Mucosa of rectum (tissue), 2 donors: Measurements from ENCODE around the gene IMPG1.

Experiments
- H3K27ac ChIP-seq, 2 donors: one replicate each; pipeline ENCODE4 v1.7.0; 2013; ENCODE audit warnings: inconsistent platforms in 2 of 2, low read depth in 2 of 2, low read length in 2 of 2
- H3K27me3 ChIP-seq, 2 donors: one replicate each; pipeline ENCODE4 v1.7.0; 2013; ENCODE audit warnings: low read length in 2 of 2; ENCODE audit not compliant: control insufficient read depth in 2 of 2, insufficient read depth in 2 of 2
- H3K36me3 ChIP-seq, 2 donors: one replicate each; pipeline ENCODE4 v1.7.0; 2013; ENCODE audit warnings: low read length in 2 of 2; ENCODE audit not compliant: control insufficient read depth in 2 of 2, insufficient read depth in 2 of 2
- H3K4me1 ChIP-seq, 2 donors: one replicate each; pipeline ENCODE4 v1.7.0; 2013; ENCODE audit warnings: low read length in 2 of 2, mild to moderate bottlenecking in 1 of 2; ENCODE audit not compliant: control insufficient read depth in 2 of 2, insufficient read depth in 2 of 2
- H3K4me3 ChIP-seq, 2 donors: one replicate each; pipeline ENCODE4 v1.7.0; 2013; ENCODE audit warnings: low read length in 2 of 2
- H3K9ac ChIP-seq, 2 donors: one replicate each; pipeline ENCODE4 v1.7.0; 2013; ENCODE audit warnings: low read length in 2 of 2, low read depth in 1 of 2, mild to moderate bottlenecking in 1 of 2
- H3K9me3 ChIP-seq, 2 donors: one replicate each; pipeline ENCODE4 v1.7.0; 2013; ENCODE audit warnings: low read length in 2 of 2; ENCODE audit not compliant: control insufficient read depth in 2 of 2
- donor health status: healthy.
- donor health status: Normal muscosa, but diverticular disease.

IMPG1 gene

DNA sequence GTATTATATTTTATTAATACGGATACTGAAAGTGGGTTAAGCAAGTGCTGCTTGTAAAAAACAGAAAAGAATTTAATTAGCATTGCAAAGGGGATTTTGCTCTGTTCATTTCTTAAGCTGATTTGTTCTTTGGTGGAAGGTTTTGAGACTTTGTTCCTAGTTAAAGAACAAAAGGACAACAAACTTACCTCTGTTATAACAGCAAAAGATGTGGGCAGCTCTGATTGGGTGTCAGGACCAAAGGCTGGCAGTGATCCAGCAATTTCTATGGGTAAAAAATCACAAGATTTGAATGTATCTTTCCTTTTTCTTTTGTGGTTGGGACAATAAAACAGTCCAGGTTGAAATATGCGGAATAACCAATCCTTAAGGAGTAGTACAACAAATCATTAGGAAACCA lies 68.8 kb downstream of the IMPG1 start:
- Histone ChIP-seq H3K4me3 (no peak overlapping the region), H3K4me1 (no peaks in the 10 kb centered on the region), H3K9me3 (no peaks in the 10 kb centered on the region), H3K36me3 (no peaks in the 10 kb centered on the region), H3K9ac (no peak overlapping the region), H3K27me3 (no peaks in the 10 kb centered on the region), H3K27ac (no peak overlapping the region)

GRCh38 chr6:76003113-76003512 lies 69.3 kb downstream of the IMPG1 start:
- Histone ChIP-seq H3K27me3 (no peaks in the 10 kb centered on the region), H3K9me3 (no peaks in the 10 kb centered on the region), H3K4me3 (no peak overlapping the region), H3K36me3 (no peaks in the 10 kb centered on the region), H3K9ac (no peak overlapping the region), H3K27ac (no peak overlapping the region), H3K4me1 (no peaks in the 10 kb centered on the region)

- H3K4me1 ChIP-seq: no peaks in the 10 kb centered on the region
- H3K9ac ChIP-seq: no peak overlapping the region
- no peaks in the 10 kb centered on the region for H3K27me3 ChIP-seq
- H3K36me3 ChIP-seq: no peaks in the 10 kb centered on the region
- no peak overlapping the region for H3K4me3 ChIP-seq
- H3K9me3 ChIP-seq: no peaks in the 10 kb centered on the region
- no peak overlapping the region for H3K27ac ChIP-seq
Measured at GRCh38 chr6:76000629-76001028, 71.8 kb downstream of the IMPG1 start.

- H3K27me3 ChIP-seq: no peaks in the 10 kb centered on the region
- H3K36me3 ChIP-seq: no peaks in the 10 kb centered on the region
- no peaks in the 10 kb centered on the region for H3K9me3 ChIP-seq
- H3K4me3 ChIP-seq: no peak overlapping the region
- no peak overlapping the region for H3K9ac ChIP-seq
- H3K27ac ChIP-seq: no peak overlapping the region
- no peaks in the 10 kb centered on the region for H3K4me1 ChIP-seq
Measured at GRCh38 chr6:75997696-75998095, 74.8 kb downstream of the IMPG1 start.

DNA sequence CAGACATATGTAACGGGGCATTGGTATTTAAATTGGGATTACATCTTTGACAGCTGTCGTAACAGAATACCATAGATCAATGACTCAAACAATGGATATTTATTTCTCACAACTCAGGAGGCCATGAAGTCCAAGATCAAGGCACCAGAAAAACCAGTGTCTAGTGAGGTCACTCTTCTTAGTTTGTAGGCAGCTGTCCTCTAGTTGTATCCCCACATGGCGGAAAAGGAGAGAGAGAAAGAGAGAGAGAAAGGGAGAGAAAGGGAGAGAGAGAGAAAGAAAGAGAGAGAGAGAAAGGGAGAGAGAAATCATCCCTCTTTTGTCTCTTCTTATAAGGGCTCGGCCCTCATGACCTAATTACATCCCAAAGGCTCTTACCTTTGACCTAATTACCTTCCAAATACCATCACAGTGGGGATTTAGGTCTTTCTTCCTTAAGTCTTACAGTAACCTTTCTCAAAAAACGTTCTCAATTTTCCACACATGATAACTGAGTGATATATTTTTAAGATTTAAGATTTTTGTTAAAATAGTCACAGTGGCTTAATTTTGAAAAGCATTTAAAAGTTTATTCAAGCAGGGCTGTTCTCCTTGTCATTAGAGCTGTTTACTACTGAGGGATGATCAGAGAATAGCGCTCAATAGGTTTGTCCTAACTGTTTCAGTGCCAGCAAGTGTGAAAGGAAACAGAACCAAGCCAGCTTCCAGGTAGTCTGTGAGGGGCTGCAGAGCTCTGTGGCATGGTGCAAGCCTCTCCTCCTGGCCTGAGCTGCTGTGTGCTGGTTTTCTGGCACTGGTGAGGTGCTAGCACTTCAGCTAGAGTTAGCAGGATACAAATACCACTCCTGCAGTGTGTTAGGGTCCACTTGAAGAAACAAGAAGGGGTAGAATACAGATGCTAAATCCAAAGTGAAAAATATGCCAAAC lies 79.0 kb downstream of the IMPG1 start:
- no peak overlapping the region for H3K4me3 ChIP-seq
- H3K9ac ChIP-seq: no peak overlapping the region
- no peak overlapping the region for H3K27ac ChIP-seq
- no peaks in the 10 kb centered on the region for H3K4me1 ChIP-seq
- H3K36me3 ChIP-seq: no peaks in the 10 kb centered on the region
- H3K9me3 ChIP-seq: no peaks in the 10 kb centered on the region
- no peaks in the 10 kb centered on the region for H3K27me3 ChIP-seq

GRCh38 chr6:75991941-75992340 lies 80.5 kb downstream of the IMPG1 start:
- H3K27ac ChIP-seq: no peak overlapping the region
- no peaks in the 10 kb centered on the region for H3K4me1 ChIP-seq
- H3K36me3 ChIP-seq: no peaks in the 10 kb centered on the region
- H3K9me3 ChIP-seq: no peaks in the 10 kb centered on the region
- no peak overlapping the region for H3K4me3 ChIP-seq
- no peaks in the 10 kb centered on the region for H3K27me3 ChIP-seq
- no peak overlapping the region for H3K9ac ChIP-seq

DNA sequence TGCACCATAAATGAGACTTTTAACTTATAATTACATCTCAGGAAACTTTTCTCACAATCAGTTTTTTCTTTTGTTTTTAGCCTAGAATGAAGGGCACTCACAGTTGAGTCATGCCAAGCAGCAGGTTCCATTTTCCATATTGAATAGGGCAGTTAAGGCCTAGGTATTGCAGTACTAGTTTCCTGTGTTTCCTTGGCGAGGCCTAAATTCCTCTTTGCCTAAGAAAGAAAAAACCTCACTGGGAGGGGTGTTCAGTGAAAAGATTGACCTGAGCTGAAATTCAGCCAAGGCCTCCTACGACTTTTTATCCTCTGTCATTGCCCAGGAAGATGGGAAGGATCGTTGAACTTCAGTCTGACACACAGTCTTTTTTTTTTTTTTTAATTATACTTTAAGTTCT lies 85.5 kb downstream of the IMPG1 start:
- no peaks in the 10 kb centered on the region for H3K27me3 ChIP-seq
- no peak overlapping the region for H3K9ac ChIP-seq
- H3K36me3 ChIP-seq: no peaks in the 10 kb centered on the region
- H3K4me3 ChIP-seq: no peak overlapping the region
- no peaks in the 10 kb centered on the region for H3K4me1 ChIP-seq
- H3K27ac ChIP-seq: no peak overlapping the region
- no peaks in the 10 kb centered on the region for H3K9me3 ChIP-seq

DNA sequence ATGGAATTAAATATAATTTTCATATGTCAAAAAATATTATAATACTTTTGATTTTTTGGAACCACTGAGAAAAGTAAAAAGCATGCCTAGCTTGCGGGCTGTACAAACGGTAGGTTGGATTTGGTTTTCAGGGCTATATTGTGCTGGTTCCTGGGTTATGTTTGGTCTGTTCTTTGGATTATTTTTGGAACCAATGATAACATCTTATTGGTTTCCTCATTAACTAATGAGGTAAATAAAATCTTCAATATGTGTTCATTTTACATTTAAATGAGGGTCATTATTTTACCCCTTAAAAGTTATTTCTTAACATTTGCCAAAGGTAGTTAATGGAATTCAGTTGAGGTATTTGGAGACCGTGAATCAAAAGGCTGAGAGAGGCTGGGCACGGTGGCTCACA lies 96.6 kb downstream of the IMPG1 start:
- Histone ChIP-seq H3K4me3 (no peak overlapping the region), H3K4me1 (no peaks in the 10 kb centered on the region), H3K36me3 (no peaks in the 10 kb centered on the region), H3K9me3 (no peaks in the 10 kb centered on the region), H3K27ac (no peak overlapping the region), H3K9ac (no peak overlapping the region), H3K27me3 (no peaks in the 10 kb centered on the region)

DNA sequence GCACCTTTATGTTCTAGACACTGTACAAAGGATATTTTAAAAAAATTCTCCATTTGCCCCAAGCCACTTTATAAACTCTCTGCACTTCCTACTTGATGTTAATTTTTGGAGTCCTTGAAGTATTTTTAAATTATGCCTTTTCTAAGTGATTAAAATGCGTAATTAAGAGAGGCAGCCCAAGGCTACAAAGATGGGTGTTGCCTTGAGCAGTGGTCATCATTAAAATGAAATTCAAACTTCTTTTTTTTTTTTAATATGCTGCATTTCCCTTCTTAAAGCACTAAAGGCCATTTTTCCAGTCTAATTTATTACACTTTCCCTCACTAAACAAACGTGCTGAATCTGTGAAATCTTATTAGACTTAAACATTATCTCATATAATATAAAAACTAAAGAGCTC lies 102.4 kb downstream of the IMPG1 start:
- no peak overlapping the region for H3K9ac ChIP-seq
- no peaks in the 10 kb centered on the region for H3K9me3 ChIP-seq
- no peak overlapping the region for H3K4me3 ChIP-seq
- H3K36me3 ChIP-seq: no peaks in the 10 kb centered on the region
- H3K27me3 ChIP-seq: no peaks in the 10 kb centered on the region
- no peak overlapping the region for H3K27ac ChIP-seq
- no peaks in the 10 kb centered on the region for H3K4me1 ChIP-seq

DNA sequence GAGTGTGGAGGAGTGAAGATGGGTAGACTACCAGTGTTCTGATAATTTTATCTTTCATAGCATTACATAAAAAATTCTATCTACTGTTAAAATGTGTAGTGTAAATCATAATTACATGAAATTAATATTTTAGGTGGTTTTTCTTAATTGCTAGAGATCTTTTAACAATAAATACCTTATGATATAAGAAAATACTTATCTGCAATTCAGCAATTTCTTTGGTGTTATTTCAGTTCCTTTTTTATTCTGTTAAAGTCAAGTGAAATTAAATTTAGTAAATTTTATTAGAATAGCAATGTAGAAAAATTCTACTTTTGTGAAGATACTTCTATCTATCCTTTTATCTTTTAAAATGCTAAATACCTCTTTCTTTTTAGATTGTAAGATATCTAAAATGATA lies 104.3 kb downstream of the IMPG1 start:
- H3K9ac ChIP-seq: no peak overlapping the region

More for the DNA sequence above, 104.3 kb downstream of the IMPG1 start:
- Histone ChIP-seq H3K36me3 (no peaks in the 10 kb centered on the region), H3K9me3 (no peaks in the 10 kb centered on the region), H3K27me3 (no peaks in the 10 kb centered on the region), H3K4me1 (no peaks in the 10 kb centered on the region), H3K4me3 (no peak overlapping the region), H3K27ac (no peak overlapping the region)
